Loucy (cell line): ENCODE measurements around the gene TUBB2A.
A peak's percentile ranks its signal among the peaks of the same experiment; 100 is the strongest.
"Not testable (repeated sequence)": the region's sequence is repeated elsewhere in the genome, so short reads cannot be mapped to it uniquely, and the experiment has no call there.

ENCODE experiments used
- H2AFZ ChIP-seq: fragments of 200-600 bp; sonication (generic); 2 replicates; pipeline ENCODE4 v1.6.0; 2016; ENCODE audit warnings: antibody characterized with exemption, mild to moderate bottlenecking, low read length, moderate library complexity
- H3F3A ChIP-seq: fragments of 200-600 bp; 2 replicates; pipeline ENCODE4 v1.6.0; 2016; ENCODE audit warnings: antibody characterized with exemption, low read depth, mild to moderate bottlenecking
- H3K27me3 ChIP-seq: fragments of 200-600 bp; sonication (generic); 2 replicates; pipeline ENCODE4 v1.6.1; 2014; ENCODE audit warnings: low read length, mild to moderate bottlenecking; ENCODE audit not compliant: insufficient read depth, poor library complexity, severe bottlenecking
- H3K36me3 ChIP-seq: fragments of 200-600 bp; sonication (generic); 2 replicates; pipeline ENCODE4 v1.6.1; 2016; ENCODE audit warnings: low read length; ENCODE audit not compliant: insufficient read depth
- H3K4me1 ChIP-seq: fragments of 200-600 bp; sonication (generic); 2 replicates; pipeline ENCODE4 v1.5.1; 2014; ENCODE audit warnings: low read length, mild to moderate bottlenecking; ENCODE audit not compliant: insufficient read depth, poor library complexity, severe bottlenecking
- H3K4me2 ChIP-seq: fragments of 200-600 bp; sonication (generic); 2 replicates; pipeline ENCODE4 v1.6.0; 2014; ENCODE audit warnings: antibody characterized with exemption, low read length, low read depth, mild to moderate bottlenecking; ENCODE audit not compliant: poor library complexity, severe bottlenecking
- H3K4me3 ChIP-seq: fragments of 200-600 bp; sonication (generic); 2 replicates; pipeline ENCODE4 v1.5.1; 2014; ENCODE audit warnings: low read length, mild to moderate bottlenecking, mixed read lengths; ENCODE audit not compliant: poor library complexity, severe bottlenecking
- H3K79me2 ChIP-seq: fragments of 200-600 bp; sonication (generic); 2 replicates; pipeline ENCODE4 v1.6.1; 2014; ENCODE audit warnings: low read length; ENCODE audit not compliant: insufficient read depth
- H3K9ac ChIP-seq: fragments of 200-600 bp; sonication (generic); 2 replicates; pipeline ENCODE4 v1.6.0; 2014; ENCODE audit warnings: mild to moderate bottlenecking, low read depth, low read length, moderate library complexity; ENCODE audit not compliant: poor library complexity, severe bottlenecking
- H3K9me2 ChIP-seq: fragments of 200-600 bp; sonication (generic); replicated peaks from 2 replicates; pipeline ENCODE4 v1.6.1; 2016; ENCODE audit warnings: low read depth, low read length, mixed read lengths
- H3K9me3 ChIP-seq: fragments of 200-600 bp; sonication (generic); 2 replicates; pipeline ENCODE4 v1.6.1; 2014; ENCODE audit warnings: mild to moderate bottlenecking, antibody characterized with exemption, low read length, low read depth; ENCODE audit not compliant: insufficient read depth
- H4K20me1 ChIP-seq: fragments of 200-600 bp; sonication (generic); 2 replicates; pipeline ENCODE4 v1.6.0; 2014; ENCODE audit warnings: antibody characterized with exemption, low read length, mild to moderate bottlenecking; ENCODE audit not compliant: insufficient read depth, poor library complexity, severe bottlenecking
- EZH2phosphoT487 ChIP-seq: fragments of 200-600 bp; IDR thresholded peaks from 2 replicates; pipeline ENCODE4 v1.6.1; 2018; ENCODE audit warnings: antibody characterized with exemption, mild to moderate bottlenecking, moderate library complexity, borderline replicate concordance
- TF ChIP-seq, protein P1 (sequence below): fragments of 200-600 bp; sonication (generic); conservative IDR thresholded peaks from 2 replicates; pipeline ENCODE4 v1.5.1; 2014; ENCODE audit warnings: mild to moderate bottlenecking, antibody characterized with exemption, low read length

Gene TUBB2A

GRCh38 chr6:3162565-3163247, 5.4 kb upstream of the TUBB2A start:
- Histone ChIP-seq H3K4me1 (peaks cover 53% of the 10 kb centered on the region), H3K9me2 (no peaks in the 10 kb centered on the region), H4K20me1 (no peaks in the 10 kb centered on the region), H3K4me3 (peak overlapping the region; percentile 96), H3K9ac (peak overlapping the region; percentile 88), H3K27me3 (no peaks in the 10 kb centered on the region), H3K9me3 (no peaks in the 10 kb centered on the region), H2AFZ (peak overlapping the region; percentile 95), H3K36me3 (no peaks in the 10 kb centered on the region), H3F3A (peaks cover 6% of the 10 kb centered on the region; the same call in 1 of the 2 replicates), H3K79me2 (peaks cover 3% of the 10 kb centered on the region; the same call in 1 of the 2 replicates), H3K4me2 (peak overlapping the region; percentile 83)
- no peak for TF ChIP-seq EZH2phosphoT487
- TF ChIP-seq, protein P1, sequence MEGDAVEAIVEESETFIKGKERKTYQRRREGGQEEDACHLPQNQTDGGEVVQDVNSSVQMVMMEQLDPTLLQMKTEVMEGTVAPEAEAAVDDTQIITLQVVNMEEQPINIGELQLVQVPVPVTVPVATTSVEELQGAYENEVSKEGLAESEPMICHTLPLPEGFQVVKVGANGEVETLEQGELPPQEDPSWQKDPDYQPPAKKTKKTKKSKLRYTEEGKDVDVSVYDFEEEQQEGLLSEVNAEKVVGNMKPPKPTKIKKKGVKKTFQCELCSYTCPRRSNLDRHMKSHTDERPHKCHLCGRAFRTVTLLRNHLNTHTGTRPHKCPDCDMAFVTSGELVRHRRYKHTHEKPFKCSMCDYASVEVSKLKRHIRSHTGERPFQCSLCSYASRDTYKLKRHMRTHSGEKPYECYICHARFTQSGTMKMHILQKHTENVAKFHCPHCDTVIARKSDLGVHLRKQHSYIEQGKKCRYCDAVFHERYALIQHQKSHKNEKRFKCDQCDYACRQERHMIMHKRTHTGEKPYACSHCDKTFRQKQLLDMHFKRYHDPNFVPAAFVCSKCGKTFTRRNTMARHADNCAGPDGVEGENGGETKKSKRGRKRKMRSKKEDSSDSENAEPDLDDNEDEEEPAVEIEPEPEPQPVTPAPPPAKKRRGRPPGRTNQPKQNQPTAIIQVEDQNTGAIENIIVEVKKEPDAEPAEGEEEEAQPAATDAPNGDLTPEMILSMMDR, result peak; percentile 10; the same call in 1 of the 2 replicates

GRCh38 chr6:3162067-3162497, 4.7 kb upstream of the TUBB2A start:
- Histone ChIP-seq H3K79me2 (peaks cover 3% of the 10 kb centered on the region), H3K4me1 (peaks cover 54% of the 10 kb centered on the region), H3K4me2 (peak overlapping the region; percentile 83), H3K9me2 (no peaks in the 10 kb centered on the region), H3F3A (peaks cover 6% of the 10 kb centered on the region; the same call in 1 of the 2 replicates), H2AFZ (peak overlapping the region; percentile 95; the same call in 1 of the 2 replicates), H3K27me3 (no peaks in the 10 kb centered on the region), H3K9ac (peak overlapping the region; percentile 88), H3K36me3 (no peaks in the 10 kb centered on the region), H3K4me3 (peak overlapping the region; percentile 96), H4K20me1 (no peaks in the 10 kb centered on the region), H3K9me3 (no peaks in the 10 kb centered on the region)
- TF ChIP-seq EZH2phosphoT487, result no peak
- TF ChIP-seq, protein P1, result no peak

GRCh38 chr6:3159805-3160781, 2.7 kb upstream of the TUBB2A start:
- Histone ChIP-seq H3K27me3 (no peaks in the 10 kb centered on the region), H3K4me1 (peaks cover 41% of the 10 kb centered on the region), H3K4me2 (peak overlapping the region; percentile 63), H3K9me2 (no peaks in the 10 kb centered on the region), H2AFZ (peak overlapping the region; percentile 72), H3K9ac (peak overlapping the region; percentile 16), H3K4me3 (peak overlapping the region; percentile 65), H3K36me3 (no peaks in the 10 kb centered on the region), H4K20me1 (no peaks in the 10 kb centered on the region), H3F3A (peaks cover 6% of the 10 kb centered on the region; the same call in 1 of the 2 replicates), H3K9me3 (no peaks in the 10 kb centered on the region), H3K79me2 (peaks cover 3% of the 10 kb centered on the region)
- TF ChIP-seq EZH2phosphoT487, result no peak
- TF ChIP-seq, protein P1, result no peak

DNA sequence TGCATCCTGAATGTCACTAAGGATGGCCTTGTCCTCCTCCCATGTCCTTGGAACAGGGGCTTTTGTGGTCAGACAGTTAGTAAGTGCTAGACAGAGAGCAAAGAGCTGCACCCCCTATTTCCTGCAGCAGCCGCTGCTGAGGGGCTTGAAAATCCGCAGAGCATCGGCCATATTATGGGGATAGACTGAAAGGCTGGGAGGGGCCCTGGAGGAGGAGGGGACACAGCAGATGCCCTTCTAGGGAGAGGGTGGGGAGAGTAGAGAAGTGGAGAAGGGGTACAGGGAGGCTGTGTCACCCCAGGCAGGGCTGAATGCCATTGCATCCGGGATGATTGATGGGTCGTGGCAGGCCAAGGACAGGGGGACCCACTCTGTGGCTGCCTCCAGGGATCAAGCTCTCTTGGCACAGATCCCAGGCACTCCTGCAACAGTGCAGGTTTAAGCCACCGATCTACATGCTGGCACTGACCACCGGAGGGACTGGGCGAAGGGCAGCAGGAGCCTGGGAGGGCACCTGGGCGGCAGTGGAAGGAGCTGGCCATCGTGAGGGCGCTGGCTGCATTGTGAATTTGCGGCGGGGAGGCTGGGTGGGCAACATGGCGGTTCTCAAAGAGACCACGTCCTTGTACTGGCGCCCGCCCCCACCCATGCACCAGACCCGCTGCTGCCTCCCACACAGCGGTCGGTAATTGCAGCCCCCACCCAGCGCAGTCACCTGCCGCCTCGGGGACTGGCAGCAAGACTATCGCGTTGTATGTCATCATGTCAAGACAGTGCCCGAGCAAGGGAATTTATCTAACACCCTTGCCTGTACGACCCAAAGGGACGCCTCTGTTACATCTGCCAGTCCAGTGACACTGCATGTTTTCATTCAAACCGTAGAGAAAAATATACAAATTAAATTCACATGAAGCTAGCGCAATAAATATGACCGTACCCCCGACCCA, 887 bp downstream of the TUBB2A start:
- H3K4me1 ChIP-seq, result peaks cover 32% of the 10 kb centered on the region
- not testable (repeated sequence) for H3K79me2 ChIP-seq

More for the DNA sequence above, 887 bp downstream of the TUBB2A start:
- Histone ChIP-seq H3K9ac (peak overlapping the region; percentile 60), H2AFZ (peak overlapping the region; percentile 19; the same call in 1 of the 2 replicates), H3F3A (peaks cover 12% of the 10 kb centered on the region), H3K4me3 (peak overlapping the region; percentile 76), H3K4me2 (peak overlapping the region; percentile 76)
- H3K9me3 ChIP-seq, H3K36me3 ChIP-seq, H3K9me2 ChIP-seq, H4K20me1 ChIP-seq, H3K27me3 ChIP-seq: not testable (repeated sequence)
